ENCODE results near the gene MTMR1.

The MTMR1 gene

DNA sequence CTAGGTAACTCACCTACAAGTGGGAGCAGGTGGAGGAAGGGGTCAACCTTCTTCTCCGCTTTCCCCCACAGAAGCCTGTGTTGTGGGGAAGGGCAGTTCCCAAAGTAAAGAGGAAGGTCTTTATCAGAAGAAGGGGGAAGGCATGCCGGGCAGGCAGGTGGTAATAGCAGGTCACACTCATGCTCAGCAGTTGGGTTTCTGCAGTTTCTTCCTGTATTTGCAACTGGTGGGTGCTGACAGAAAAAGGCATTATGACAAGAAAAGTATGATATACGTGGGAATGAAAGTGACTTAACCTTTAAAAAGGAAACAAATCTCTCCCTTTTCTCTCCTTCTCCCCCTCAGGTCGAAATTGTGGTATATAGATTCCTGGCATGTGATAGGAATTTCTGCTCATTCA is 3.7 kb downstream of the MTMR1 start:
- DNase-seq (ENCODE audit: low spot score), result no peak

- DNase-seq (ENCODE audit: low spot score), result no peak
These were observed 4.4 kb downstream of the MTMR1 start for GRCh38 chrX:150697641-150698040.

- no peak for DNase-seq (ENCODE audit: low spot score)
These were observed 5.8 kb downstream of the MTMR1 start for GRCh38 chrX:150698981-150699380.

- DNase-seq (ENCODE audit: low spot score), result no peak
These were observed 6.9 kb downstream of the MTMR1 start for GRCh38 chrX:150700107-150700506.

GRCh38 chrX:150701377-150701776 is 8.2 kb downstream of the MTMR1 start:
- no peak for DNase-seq (ENCODE audit: low spot score)

DNA sequence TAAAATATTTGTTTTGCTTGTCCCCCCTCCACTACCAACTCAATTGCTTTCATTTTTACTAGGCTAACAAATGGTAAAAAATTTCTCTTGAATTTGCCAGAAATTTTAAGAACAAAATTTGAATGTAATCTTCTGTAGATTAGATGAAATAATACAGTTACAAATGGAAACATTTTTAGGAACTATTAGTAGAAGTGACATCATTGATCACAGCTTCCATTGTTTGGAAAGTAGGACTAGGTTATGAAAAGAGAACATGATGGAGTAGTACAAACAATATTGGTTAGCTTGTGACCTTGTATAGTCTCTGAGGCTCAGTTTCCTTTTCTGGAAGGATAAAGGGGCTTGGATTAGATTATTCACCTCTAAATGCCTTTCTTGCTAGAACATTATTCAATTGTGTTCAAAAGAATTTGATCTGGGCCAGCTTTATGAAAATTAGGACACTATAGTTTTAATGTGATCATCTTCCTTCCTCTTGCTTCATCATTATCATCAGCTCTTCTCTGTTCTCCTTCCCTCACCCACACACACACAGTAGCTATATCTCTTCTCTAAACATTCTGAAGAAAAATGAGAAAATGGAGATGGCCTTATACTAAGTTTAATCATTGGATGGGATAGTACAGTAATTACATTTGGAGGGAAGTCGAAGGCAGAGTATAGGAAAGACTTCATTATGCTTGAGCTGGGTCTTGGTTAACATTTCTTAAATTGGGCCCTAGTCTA is 9.9 kb downstream of the MTMR1 start:
- no peak for DNase-seq (ENCODE audit: low spot score)

- no peak for DNase-seq (ENCODE audit: low spot score)
These were observed 10.4 kb downstream of the MTMR1 start for GRCh38 chrX:150703695-150703974.

- DNase-seq (ENCODE audit: low spot score), result no peak
These were observed 10.9 kb downstream of the MTMR1 start for GRCh38 chrX:150704030-150704613.

- DNase-seq (ENCODE audit: low spot score), result no peak
These were observed 19.4 kb downstream of the MTMR1 start for GRCh38 chrX:150712619-150713018.

GRCh38 chrX:150715184-150715583 is 22.0 kb downstream of the MTMR1 start:
- DNase-seq (ENCODE audit: low spot score), result no peak

DNA sequence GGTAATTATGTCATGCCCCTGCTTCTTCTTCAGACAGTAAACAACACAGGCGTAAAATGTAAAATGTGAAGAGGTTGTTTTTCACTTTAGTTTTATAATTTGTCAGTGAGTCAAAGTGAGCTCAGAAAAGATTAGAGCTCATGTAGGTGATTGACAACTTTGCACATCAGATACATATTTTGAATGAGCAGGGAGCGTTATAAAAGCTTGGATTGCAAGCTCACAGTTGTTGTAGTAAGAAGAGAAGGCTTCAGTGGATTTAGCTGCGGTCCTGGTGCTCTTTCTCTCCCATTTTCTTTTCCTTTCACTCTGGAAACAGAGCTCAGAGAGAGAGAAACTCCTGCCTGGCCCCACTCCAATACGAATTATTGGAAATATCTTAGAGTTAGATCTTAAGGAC is 26.4 kb downstream of the MTMR1 start:
- no peak for DNase-seq (ENCODE audit: low spot score)

DNA sequence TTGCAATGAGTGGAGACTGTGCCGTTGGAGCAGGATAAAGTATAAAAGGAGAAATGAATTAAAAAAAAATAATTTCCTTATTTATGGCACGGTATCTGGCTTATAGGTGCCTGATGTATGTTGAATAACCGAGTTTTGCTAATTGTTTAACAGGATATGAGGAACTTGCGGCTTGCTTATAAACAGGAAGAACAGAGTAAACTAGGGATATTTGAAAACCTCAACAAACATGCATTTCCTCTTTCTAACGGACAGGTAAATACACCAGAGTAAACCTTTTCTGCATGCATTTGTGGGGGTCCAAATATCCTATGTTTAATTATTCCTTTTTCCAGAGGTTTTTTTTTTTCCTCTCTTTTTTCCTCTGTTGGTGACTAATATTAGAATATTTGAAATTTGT is 36.8 kb downstream of the MTMR1 start:
- no peak for DNase-seq (ENCODE audit: low spot score)

GRCh38 chrX:150730719-150731118 is 37.5 kb downstream of the MTMR1 start:
- peak; percentile 67 for DNase-seq (ENCODE audit: low spot score)

- peak; percentile 81 for DNase-seq (ENCODE audit: low spot score)
These were observed 38.6 kb downstream of the MTMR1 start for GRCh38 chrX:150731795-150732194.

- DNase-seq (ENCODE audit: low spot score), result no peak
These were observed 43.3 kb downstream of the MTMR1 start for GRCh38 chrX:150736475-150736874.

DNA sequence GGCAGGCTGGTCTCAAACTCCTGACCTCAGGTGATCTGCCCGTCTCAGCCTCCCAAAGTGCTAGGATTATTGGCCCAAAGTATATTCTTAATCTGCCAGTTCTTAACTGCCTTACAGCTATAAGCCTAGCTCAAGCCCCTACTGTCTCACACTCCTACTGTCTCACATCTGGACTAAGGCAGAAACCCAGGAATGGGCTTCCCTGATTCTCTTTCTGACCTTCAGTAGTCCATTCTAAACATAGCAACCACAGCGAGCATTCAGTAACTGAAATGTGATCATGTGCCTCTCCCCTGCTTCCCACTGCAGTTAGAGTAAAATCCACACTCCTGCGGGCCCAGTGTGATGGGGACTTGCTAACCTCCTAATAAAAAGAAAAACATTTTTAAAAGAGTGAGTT is 58.9 kb downstream of the MTMR1 start:
- no peak for DNase-seq (ENCODE audit: low spot score)

DNA sequence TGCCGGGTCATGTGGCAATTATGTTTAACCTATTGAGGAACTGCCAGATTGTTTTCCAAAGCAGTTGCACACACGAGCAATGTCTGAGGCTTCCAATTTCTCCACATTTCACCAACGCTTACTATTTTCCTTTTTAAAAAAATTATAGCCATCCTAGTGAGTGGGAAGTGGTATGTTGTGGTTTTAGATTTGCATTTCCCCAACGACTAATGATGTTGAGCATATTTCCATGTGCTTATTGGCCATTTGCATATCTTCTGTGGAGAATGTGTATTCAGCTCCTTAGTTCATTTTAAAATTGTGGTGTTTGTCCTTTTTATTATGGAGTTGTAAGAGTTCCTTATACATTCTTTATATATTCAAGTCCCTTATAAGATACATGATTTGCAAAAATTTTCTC is 60.2 kb downstream of the MTMR1 start:
- DNase-seq (ENCODE audit: low spot score), result no peak

GRCh38 chrX:150753968-150754367 is 60.8 kb downstream of the MTMR1 start:
- DNase-seq (ENCODE audit: low spot score), result no peak

- no peak for DNase-seq (ENCODE audit: low spot score)
These were observed 64.2 kb downstream of the MTMR1 start for GRCh38 chrX:150757371-150757770.

DNA sequence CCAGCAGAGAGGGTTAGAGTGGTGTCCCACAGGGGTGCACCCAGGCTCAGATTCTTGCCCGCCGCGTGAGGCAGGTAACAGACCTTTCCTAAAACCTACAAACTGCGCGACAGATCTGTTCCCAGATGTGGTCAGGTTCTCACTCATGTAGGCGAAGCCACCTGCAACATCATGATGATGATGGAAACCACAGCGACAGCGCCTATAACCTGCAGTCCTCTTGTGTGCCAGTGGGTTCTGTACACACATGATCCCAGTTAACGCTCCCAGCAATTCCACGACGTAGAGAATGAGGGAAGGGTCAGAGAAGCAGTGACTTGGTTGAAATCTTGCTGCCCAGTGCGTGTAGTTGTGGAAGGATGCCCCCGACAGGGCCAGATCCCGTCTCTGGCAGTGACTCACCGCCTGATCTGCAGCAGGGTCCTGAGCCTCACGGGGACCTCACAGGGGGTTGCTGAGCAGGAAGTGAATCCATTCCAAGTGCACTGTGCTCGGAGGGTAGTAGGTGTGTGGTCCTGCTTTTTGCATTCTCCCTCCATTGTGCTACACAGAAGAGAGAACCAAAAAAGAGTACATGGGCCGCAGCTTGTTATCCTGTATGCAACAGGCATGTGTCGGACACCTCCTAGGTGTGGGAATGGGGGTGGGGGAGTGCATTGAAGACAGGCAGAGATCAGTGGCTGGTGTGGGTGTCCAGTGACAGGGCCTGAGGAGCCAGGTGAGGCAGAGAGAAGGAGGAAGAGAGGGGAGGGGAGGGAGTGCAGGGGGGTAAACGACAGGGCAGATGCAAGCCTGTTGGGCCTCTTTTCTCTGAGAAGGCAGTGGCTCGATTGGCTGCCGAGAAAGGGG is 66.6 kb downstream of the MTMR1 start:
- DNase-seq (ENCODE audit: low spot score), result no peak

- no peak for DNase-seq (ENCODE audit: low spot score)
These were observed 68.1 kb downstream of the MTMR1 start for GRCh38 chrX:150761176-150761818.

- DNase-seq (ENCODE audit: low spot score), result no peak
These were observed 68.6 kb downstream of the MTMR1 start for GRCh38 chrX:150761819-150762216.

All from AG20443 (cell line).